CD4-positive, alpha-beta T cell treated with Interleukin-1 beta for 1 hour (primary cell): ENCODE results near the gene CASKIN2.

Source experiments
- DNase-seq, 2 donors: peaks; one replicate each; pipeline ENCODE4 v3.0.0-alpha.2; 2020 to 2022

CASKIN2 gene, protein sequence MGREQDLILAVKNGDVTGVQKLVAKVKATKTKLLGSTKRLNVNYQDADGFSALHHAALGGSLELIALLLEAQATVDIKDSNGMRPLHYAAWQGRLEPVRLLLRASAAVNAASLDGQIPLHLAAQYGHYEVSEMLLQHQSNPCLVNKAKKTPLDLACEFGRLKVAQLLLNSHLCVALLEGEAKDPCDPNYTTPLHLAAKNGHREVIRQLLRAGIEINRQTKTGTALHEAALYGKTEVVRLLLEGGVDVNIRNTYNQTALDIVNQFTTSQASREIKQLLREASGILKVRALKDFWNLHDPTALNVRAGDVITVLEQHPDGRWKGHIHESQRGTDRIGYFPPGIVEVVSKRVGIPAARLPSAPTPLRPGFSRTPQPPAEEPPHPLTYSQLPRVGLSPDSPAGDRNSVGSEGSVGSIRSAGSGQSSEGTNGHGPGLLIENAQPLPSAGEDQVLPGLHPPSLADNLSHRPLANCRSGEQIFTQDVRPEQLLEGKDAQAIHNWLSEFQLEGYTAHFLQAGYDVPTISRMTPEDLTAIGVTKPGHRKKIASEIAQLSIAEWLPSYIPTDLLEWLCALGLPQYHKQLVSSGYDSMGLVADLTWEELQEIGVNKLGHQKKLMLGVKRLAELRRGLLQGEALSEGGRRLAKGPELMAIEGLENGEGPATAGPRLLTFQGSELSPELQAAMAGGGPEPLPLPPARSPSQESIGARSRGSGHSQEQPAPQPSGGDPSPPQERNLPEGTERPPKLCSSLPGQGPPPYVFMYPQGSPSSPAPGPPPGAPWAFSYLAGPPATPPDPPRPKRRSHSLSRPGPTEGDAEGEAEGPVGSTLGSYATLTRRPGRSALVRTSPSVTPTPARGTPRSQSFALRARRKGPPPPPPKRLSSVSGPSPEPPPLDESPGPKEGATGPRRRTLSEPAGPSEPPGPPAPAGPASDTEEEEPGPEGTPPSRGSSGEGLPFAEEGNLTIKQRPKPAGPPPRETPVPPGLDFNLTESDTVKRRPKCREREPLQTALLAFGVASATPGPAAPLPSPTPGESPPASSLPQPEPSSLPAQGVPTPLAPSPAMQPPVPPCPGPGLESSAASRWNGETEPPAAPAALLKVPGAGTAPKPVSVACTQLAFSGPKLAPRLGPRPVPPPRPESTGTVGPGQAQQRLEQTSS (N-terminal part only)

DNA sequence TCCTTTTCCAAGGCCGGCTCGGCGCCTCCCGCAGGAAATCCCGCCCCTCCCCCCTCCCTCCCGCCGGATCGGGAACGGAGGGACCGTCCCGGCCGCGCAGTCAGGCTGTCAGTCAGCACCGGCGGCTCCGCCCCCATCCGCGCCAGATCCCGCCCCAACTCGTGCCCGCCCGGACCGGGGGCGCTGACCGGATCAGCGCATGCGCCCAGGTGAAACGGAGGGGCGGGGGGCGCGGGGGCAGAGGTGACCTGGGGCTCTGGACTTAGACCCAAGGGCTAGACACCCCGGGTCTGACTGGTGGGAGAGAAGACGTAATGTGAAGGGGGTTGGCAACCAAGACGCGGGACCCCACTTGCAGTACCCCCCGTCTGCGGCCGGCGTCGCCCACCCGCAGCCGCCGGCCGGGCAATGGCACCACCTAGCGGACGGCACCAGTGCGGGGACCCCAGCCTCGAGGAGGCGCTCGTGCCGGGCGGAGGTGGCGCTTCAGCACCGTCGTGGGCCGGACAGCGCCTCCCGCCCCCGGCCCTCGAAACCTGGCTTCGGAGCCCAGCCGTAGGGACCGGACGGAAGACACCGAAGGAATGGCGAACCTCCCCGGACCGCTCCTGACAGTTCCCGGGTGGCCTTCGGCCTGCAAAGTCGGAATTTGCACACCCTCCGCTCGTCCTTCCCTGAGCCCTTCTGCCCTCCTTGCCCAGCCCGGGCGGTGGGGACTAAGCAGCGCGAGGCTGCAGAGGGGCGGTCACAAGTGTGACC, at the start of gene CASKIN2:
CASKIN2 (minus strand) TSS at position 42 of the 759 bp plus-strand sequence. CDS start 1,733 bp downstream, outside the sequence.
- DNase-seq = peak; percentile 74 to 79

DNA sequence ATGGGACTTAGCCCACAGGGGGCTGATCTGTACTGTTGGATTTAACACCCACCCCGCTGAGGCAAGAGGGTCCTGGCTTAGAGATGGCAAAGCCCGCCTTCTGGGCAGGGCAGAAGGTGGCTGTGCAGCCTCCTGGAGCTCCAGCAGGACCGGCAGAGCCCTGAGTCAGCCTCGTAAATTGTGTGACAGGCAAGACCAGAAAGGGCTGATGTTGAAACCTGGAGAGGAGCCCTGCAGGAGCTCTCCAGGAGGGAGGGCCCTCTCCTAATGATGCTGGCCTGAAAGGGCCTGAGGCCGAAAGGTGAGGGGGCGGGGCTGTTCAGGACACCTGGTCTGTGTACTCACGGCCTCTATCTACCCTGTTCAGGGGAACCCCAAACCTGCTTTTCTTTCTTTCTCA, 49.7 kb upstream of the CASKIN2 start:
- DNase-seq = no peak

DNA sequence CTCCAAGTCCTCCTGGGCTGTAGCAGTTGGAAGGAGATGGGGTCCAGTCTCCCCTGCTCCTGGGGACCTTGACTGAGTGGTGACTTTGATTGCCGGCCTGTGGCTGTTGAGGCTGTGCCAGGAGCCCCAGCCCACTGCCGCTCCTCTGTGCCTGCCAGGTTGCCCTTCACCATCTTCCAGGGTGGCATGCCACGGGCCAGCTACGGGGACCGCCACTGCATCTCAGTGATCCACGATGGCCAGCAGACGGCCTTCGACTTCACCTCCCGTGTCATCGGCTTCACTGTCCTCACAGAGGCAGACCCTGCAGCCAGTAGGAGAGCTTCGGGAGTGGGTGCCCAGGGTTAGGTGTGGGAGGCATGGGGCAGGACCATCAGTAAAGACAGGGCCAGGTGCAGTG, 48.9 kb upstream of the CASKIN2 start:
- DNase-seq = no peak

DNA sequence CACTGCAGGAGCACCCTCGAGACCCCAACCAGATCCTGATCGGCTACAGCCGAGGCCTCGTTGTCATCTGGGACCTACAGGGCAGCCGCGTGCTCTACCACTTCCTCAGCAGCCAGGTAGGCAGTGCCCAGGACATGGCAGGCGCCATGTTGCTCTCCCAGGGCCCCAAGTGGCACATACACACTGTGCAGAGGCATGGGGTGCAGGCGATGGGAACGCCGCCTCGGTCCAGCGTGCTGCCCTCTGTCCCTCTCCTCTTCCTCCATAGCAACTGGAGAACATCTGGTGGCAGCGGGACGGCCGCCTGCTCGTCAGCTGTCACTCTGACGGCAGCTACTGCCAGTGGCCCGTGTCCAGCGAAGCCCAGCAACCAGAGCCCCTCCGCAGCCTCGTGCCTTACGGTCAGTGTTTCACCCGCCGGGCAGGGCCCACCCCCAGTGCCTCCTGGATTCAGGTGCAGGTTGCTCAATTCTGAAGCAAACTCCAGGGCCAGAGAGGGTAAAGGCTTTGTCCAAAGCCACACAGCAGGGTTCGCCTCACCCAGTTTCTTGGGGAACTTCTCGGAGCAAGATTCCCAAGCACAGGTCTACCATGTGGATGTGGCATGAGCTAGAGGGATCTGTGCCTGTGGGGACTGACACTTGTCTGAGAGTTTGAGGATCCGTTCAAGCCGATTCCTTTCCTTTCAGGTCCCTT, 47.9 kb upstream of the CASKIN2 start:
- DNase-seq = no peak

DNA sequence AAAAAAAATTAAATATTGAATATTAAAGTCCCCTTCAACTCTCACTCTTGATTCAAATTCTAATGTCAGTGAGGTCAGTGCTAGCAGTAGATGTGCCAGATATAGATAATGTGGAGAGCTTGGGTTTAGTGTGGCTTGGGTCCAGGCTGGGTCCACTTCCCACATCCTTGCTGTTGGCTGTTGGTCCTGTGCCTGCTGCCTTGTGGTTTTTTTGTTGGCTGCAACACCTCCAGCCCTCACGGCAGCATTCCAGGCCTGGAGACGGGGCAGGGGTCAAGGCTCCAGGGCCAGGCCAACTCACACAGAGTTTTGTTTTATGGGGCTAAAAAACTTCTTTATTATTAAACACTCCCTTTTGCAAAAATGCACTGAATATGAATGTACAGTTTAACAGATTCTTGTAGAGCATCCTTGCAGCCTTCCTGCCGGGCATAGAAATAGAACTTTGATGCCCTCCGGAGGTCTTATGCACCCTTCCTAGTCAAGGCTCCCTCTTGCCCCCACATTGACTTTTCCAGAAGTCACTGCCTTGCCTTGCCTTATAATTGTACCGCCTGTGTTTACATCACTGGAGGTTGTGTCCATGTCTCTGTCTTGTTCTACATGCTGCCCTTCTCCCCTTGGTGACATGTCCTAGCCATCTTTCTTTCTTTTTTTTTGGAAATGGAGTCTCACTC, 46.7 kb upstream of the CASKIN2 start:
- DNase-seq = peak in 1 of 2 donors; percentile 1

DNA sequence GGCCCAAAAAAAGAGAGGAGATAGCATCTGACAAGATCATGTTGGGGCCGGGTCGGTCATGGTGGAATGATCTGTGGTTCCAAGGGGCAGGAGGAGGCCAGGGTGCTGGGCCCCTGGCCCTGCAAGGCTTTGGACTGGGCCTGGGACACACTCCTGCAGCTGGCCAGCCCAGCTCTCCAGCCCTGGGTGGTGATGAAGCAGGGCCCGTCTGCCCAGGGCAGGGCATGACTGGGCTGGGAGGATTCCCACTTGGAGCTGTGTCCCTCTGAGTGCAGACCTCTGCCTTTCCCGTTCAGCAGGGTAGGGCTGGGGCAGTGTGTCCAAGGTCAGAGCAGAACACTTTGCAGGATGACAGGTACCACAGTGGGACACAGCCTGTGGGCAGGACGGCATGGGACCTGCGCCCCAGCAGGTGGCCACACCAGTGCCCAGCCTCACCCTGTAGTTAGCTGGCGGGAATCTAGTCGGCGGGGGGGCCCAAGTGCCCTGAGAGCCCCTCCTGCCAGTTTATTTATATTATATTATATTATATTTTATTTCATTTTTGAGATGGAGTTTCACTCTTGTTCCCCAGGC, 44.7 kb upstream of the CASKIN2 start:
- DNase-seq = no peak

DNA sequence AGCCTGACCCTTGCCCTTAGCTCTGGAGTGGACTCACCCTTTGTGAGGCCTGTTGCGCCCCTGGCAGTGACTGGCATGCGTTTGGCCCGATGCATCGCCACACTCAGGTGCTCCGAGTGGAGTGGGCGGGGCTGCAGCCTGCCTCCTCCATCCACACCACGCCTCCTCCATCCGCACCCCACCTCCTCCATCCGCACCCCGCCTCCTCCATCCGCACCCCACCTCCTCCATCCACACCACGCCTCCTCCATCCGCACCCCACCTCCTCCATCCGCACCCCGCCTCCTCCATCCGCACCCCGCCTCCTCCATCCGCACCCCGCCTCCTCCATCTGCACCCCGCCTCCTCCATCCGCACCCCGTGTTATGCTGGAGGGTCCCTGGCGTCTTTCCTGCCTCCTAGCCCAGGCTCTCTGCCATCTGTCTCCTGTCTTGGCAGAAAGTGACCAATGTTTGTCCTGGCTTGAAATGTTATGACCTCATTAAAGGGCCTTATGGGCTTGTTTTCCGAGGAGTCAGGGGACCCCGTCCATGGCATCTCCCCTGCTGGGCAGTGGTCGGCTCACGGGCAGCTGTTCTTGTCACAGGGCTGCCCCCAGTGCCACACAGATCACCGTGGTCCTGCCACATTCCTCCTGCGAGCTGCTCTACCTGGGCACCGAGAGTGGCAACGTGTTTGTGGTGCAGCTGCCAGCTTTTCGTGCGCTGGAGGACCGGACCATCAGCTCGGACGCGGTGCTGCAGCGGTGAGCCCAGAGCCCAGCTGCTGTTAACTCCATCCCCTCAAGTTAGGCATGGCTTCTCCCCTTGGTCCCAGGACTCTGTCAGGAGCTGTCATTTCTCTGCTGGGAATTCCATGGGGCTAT, 43.6 kb upstream of the CASKIN2 start:
- no peak for DNase-seq

DNA sequence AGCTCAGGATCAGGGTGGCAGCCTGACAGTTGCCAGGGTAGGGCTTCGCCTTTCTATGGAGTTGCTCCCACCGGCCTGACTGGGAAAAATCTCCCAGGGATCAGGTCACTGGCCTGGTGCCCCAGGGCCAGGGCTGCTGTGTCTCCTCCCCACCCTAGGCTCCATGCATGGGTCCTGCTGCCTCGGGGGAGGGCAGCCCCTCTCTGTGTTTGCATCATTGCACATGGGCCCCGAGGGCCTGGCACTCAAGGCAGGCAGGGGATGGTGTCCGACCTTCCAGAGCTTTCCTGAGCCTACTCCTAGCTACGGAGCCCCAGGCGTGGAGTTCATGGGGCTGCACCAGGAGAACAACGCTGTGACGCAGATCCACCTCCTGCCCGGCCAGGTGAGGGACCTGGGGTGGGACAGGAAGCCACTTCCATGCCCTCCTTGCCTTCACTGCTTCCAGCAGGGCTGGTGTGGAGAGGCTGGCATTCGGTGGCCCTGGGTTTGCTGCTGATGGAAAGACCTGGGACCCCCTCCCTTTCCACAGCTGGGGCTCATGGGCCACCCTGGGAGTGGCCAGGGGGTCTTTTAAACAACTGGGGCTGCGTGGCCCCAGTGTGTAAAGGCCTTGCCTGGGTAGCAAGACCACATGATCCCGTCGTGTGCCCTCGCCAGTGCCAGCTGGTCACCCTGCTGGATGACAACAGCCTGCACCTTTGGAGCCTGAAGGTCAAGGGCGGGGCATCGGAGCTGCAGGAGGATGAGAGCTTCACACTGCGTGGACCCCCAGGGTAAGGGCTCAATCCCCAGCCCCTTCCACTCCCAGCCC, 42.7 kb upstream of the CASKIN2 start:
- DNase-seq = no peak

DNA sequence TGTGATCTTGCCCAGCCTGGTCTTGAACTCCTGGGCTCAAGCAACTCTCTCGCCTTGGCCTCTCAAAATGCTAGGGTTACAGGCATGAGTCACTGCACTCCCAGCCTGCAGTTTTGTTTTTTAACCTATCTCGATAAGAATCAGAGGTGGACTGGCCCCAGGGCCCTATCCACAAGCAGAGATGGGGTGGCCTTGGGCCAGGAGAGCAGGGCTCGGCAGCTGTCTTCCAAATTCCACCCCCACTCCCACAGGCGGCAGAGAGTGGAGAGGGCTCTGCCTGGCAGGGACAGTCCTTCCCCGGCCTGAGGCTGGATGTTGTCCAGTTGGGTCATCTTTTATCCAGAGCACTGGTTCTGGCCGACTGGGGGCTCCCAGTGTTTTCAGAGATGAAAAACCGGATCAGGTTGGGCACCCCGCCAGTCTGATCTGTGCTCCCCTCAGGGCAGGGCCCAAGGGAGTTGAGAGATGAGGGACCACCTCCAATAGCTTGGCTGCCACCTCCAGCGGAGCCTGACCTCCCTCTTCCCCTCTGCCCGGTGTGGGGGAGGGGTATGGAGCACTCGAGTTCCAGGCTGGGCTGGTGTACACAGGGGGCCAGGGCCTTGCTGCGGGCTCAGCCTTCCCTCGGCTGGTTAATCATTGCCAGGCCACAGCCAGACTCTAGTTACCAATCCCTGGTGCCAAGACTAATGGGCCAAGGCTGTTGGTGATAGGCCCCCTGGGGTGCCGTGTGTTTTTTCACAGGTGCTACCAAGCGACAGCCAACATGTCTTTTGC, 41.9 kb upstream of the CASKIN2 start:
- no peak for DNase-seq

DNA sequence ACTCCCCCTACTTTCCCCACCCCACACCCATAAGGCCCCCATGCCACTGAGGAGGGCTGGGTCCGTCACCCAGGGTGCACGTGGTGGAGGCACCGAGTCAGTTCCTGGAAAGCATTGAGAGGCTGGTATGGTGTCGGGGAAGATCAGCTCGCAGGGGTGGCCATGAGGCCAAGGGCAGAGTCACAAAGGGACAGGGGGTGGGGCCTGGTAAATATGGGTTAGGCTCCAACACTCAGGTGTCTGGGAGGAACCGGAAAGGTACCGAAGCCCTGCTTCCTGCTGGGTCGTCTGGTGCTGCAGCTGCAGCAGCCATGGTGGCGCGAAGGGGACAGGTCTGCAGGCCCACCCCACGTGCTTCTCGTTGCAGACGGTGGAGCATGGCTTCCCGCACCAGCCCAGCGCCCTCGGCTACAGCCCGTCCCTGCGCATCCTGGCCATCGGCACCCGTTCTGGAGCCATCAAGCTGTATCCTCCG, 40.4 kb upstream of the CASKIN2 start:
- DNase-seq = no peak

DNA sequence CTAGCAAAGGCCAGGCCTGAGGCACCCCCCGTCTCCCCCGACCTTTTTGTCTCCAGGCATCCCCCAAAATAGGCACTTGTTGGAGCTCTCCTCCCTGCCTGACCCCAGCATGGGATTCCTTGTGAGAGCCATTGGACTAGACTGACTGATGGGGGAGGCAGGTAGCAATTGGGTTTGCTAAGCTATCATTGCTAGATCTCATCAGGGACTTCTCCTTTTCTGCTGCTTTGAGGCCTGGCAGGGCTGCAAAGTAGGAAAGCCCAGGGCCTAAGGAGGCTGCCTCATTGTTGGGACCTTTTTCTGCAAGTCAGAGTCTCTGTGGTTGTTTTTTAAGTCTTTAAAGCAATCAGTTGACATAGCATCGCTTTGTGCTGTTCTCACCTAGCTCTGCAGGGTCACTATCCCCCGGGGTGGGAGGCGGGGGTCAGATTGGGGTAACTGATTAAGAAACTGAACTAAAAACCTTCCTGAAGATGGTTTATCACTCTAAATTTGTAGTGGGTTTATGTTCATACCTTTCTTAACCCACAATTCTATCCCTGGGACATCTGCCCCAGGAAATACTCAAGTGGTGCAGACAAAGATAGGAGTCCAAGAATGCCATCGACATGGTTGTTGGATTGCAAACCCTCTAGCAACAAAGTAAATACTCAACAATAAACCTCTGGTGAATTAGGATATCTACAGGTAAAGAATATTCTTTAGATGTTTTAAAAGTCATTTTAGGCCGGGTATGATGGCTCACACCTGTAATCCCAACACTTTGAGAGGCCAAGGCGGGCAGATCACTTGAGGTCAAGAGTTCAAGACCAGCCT, 38.2 kb upstream of the CASKIN2 start:
- no peak for DNase-seq

DNA sequence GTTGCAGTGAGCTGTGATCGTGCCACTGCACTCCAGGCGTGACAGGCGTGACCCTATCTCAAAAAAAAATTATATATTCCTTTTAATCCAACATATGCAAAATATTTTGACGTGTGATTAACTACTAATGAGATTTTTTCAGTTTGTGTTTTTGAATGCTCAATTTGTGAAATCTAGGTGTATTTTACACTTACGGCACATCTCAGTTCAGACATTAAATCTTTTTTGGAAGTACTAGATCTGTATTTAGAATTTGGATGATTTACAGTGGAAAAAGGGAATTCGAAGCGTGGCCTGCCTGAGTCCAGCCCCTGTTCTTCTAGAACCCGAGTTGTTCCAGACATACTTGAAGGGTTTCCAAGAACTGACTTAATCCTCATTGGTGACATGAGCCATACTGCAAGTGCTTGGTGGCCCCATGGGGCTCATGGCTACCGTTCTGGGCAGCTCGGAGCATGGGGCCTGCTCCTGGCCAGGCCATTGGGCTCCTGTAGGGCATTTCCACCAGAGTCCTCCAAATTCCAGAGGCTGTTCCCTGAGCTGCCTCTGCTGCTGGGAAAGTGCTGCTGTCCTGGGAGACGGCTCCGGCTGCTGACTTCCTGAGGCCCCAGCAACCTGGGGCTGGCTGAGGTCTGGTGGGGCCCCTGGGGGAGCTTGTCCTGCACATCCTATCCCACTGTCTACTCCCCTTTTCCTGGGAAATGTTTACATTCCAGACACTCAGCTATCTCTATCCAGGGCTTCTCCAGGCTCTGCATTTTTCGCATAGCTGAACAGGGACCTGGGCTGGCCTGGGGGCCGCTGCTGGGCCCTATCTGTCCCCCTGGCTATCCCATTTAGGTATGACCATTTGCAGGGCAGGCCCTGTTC, 37.3 kb upstream of the CASKIN2 start:
- no peak for DNase-seq

DNA sequence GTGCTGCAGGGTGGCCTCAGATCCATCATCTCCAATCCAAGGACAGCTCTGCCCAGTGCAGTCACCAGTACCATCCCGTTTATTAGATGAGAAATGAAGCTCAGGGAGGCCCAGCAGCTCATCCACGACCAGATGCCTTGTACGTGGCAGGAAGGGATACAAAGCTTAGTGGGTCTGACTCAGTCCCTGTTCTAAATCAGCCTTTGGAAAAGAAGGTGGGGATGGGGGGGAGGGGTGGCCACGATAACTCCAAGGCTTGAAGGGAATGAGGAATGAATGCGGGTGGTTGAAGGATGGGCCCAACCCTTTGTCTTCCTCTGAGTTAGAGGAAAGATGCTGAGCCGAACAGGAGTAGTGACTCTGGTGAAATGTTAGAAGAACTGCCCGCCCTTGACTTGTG, 35.9 kb upstream of the CASKIN2 start:
- DNase-seq = no peak

DNA sequence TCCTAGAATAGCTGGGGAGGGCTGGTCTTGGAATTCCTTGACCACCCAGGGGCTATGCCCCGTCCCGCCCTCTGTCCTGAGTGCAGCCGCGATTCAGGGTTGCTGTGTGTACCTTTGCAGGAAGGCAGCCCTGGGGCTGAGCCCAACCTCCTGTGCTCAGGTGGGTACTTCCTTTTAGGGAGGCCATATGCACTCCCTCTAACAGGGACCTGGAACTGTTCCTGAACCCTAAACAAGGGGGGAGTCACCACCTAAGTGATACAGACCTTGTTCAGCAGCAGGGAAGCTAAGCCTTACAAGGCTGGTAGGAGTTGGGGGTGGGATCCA, 34.8 kb upstream of the CASKIN2 start:
- no peak for DNase-seq

DNA sequence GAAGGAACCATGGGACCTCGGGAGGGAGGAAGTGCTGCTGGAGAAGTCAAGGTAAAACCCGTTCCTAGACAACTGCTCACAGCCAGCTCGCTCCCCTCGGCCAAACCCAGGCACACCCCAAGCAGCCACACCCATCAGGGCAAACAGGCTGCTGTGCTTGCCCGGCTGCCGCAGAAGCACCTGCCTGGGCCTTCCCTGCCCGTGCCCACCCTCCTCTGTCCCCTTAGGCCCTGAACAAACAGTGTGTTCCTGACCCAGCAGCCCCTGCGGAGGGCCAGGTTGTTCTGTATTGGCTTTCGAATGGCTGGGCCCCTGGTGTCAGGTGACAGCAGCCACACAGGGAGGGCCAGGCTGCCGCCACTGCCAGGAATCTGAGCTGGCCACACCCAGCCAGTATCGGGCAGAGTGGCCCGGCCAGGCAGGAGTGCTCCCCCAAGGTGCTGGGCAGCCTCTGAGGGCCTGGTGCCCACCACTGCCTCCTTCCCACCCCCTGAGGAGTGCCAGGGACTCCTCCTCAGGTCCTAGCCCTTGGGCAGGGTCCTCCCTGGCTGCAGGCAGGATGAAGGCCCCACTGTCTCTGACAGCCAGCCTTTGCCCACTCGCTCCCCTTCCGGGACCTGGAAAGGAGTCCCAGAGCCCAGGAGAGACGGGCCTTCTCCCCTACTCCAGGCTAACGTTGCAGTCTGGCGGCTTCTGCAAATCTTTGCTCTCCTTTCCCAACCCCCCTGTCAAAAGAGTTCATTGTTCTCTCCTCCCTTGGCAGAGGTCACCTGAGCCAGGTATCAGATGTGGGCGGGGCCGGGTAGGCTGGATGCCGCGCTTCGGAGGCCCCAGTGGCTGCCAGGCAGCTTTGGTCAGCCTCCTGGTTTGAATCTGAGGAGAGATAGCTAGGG, 34.2 kb upstream of the CASKIN2 start:
- no peak for DNase-seq
